ENCODE results near the gene SIAH3. TPM values are rescaled to one million over a fixed set of nuclear protein-coding genes. Genes with fewer than 3 reads are reported as not detected.

Gene SIAH3
- total and polyA plus RNA-seq, 4 donors = under 0.01 TPM; not detected in 3

- TF ChIP-seq RXRA (IDR thresholded peaks at IDR 0.05) (no peak), ATF3 (IDR thresholded peaks at IDR 0.05) (no peak), TAF1 (conservative IDR thresholded peaks at IDR 0.05) (no peak), MAX (IDR thresholded peaks at IDR 0.05) (no peak), RAD21 (IDR thresholded peaks at IDR 0.05) (no peak), GABPA (IDR thresholded peaks at IDR 0.05 in 1 of 2, conservative IDR thresholded peaks at IDR 0.05 in 1 of 2) (no peak), REST (IDR thresholded peaks at IDR 0.05) (no peak), ZBTB33 (IDR thresholded peaks at IDR 0.05) (no peak), NR2F2 (IDR thresholded peaks at IDR 0.05) (no peak), FOXA1 (IDR thresholded peaks at IDR 0.05) (no peak), HNF4A (conservative IDR thresholded peaks at IDR 0.05) (no peak), FOXA2 (IDR thresholded peaks at IDR 0.05) (no peak), YY1 (IDR thresholded peaks at IDR 0.05) (no peak), HNF4G (IDR thresholded peaks at IDR 0.05) (no peak), JUND (IDR thresholded peaks at IDR 0.05) (no peak), SP1 (IDR thresholded peaks at IDR 0.05) (no peak)
- Histone ChIP-seq H3K9ac (ENCODE audit: low read depth in 1 of 2, low read length in 2 of 2) (no peak overlapping the region), H3K36me3 (ENCODE audit: control insufficient read depth in 4 of 4, insufficient read depth in 3 of 4, low read depth in 1 of 4, low read length in 3 of 4) (no peaks in the 10 kb centered on the region)
These were observed 34.9 kb upstream of the SIAH3 start for GRCh38 chr13:45886466-45886865.

GRCh38 chr13:45885194-45885593 is 33.6 kb upstream of the SIAH3 start:
- H3K9me3 ChIP-seq (ENCODE audit: control insufficient read depth in 4 of 4, low read length in 3 of 4) = no peaks in the 10 kb centered on the region
- TF ChIP-seq RXRA (IDR thresholded peaks at IDR 0.05) (no peak), REST (IDR thresholded peaks at IDR 0.05) (no peak), ZBTB33 (IDR thresholded peaks at IDR 0.05) (no peak)
- no peak overlapping the region for H3K9ac ChIP-seq (ENCODE audit: low read depth in 1 of 2, low read length in 2 of 2)
- DNase-seq (ENCODE audit: low spot score) = no peak
- no peak overlapping the region for H3K4me3 ChIP-seq (ENCODE audit: low read depth in 1 of 3, low read length in 3 of 3)
- no peaks in the 10 kb centered on the region for H3K4me1 ChIP-seq (ENCODE audit: control insufficient read depth in 4 of 4, insufficient read depth in 4 of 4, low read length in 3 of 4)
- H3K27me3 ChIP-seq (ENCODE audit: control insufficient read depth in 4 of 4, insufficient read depth in 4 of 4, low read length in 3 of 4) = no peaks in the 10 kb centered on the region
- 86% methylated on average over 5 of the region's 5 CpGs for WGBS
- H3K36me3 ChIP-seq (ENCODE audit: control insufficient read depth in 4 of 4, insufficient read depth in 3 of 4, low read depth in 1 of 4, low read length in 3 of 4) = no peaks in the 10 kb centered on the region
- H3K27ac ChIP-seq (ENCODE audit: low read depth in 1 of 2, low read length in 2 of 2) = no peak overlapping the region

More at GRCh38 chr13:45886466-45886865, 34.9 kb upstream of the SIAH3 start:
- Histone ChIP-seq H3K27ac (ENCODE audit: low read depth in 1 of 2, low read length in 2 of 2) (no peak overlapping the region), H3K9me3 (ENCODE audit: control insufficient read depth in 4 of 4, low read length in 3 of 4) (no peaks in the 10 kb centered on the region), H3K4me1 (ENCODE audit: control insufficient read depth in 4 of 4, insufficient read depth in 4 of 4, low read length in 3 of 4) (no peaks in the 10 kb centered on the region), H3K27me3 (ENCODE audit: control insufficient read depth in 4 of 4, insufficient read depth in 4 of 4, low read length in 3 of 4) (peaks cover 0 to 3% (median 0%) of the 10 kb centered on the region in 4 donors), H3K4me3 (ENCODE audit: low read depth in 1 of 3, low read length in 3 of 3) (no peak overlapping the region)
- 64% methylated on average over 7 of the region's 7 CpGs for WGBS
- no peak for DNase-seq (ENCODE audit: low spot score)

All from liver (tissue), 9 donors.